ENCODE measurements around the gene TGFA. TPM values are rescaled to one million over a fixed set of nuclear protein-coding genes. Genes with fewer than 3 reads are reported as not detected.

Gene TGFA
- total and polyA plus RNA-seq, 2 experiments from 2014 or later = 1.4 to 6.5 TPM

- Histone ChIP-seq H3K27me3 (ENCODE audit: insufficient read depth) (peaks cover 4% of the 10 kb centered on the region; the same call in 1 of the 2 replicates), H3K9me2 (ENCODE audit: insufficient read depth) (peaks cover 4% of the 10 kb centered on the region; the same call in 1 of the 2 replicates), H3K36me3 (ENCODE audit: insufficient read depth) (no peaks in the 10 kb centered on the region), H2AFZ (peak overlapping the region; percentile 72), H4K20me1 (replicated peaks; ENCODE audit: insufficient read depth) (no peaks in the 10 kb centered on the region), H3K27ac (ENCODE audit: low read depth) (no peak overlapping the region), H3K4me3 (no peak overlapping the region), H3K79me2 (replicated peaks; ENCODE audit: insufficient read depth) (no peaks in the 10 kb centered on the region), H3K4me1 (ENCODE audit: insufficient read depth) (no peaks in the 10 kb centered on the region), H3F3A (replicated peaks; ENCODE audit: low read depth) (no peaks in the 10 kb centered on the region), H3K4me2 (no peak overlapping the region)
- Mint-ChIP-seq H3K9me3 (no peaks in the 10 kb centered on the region; the same call in 2 of the 3 replicates), H3K36me3 (ENCODE audit: low read depth) (no peaks in the 10 kb centered on the region), H3K4me1 (peaks cover 3% of the 10 kb centered on the region; the same call in 1 of the 3 replicates), H3K4me3 (no peak overlapping the region), H3K27me3 (ENCODE audit: insufficient read depth, low read depth, poor library complexity) (peaks cover 14% of the 10 kb centered on the region), H3K27ac (peak overlapping the region; percentile 71)
- ATAC-seq (no peak), DNase-seq (ENCODE audit: low spot score) (peak; percentile 44)
- TF ChIP-seq, protein P1, sequence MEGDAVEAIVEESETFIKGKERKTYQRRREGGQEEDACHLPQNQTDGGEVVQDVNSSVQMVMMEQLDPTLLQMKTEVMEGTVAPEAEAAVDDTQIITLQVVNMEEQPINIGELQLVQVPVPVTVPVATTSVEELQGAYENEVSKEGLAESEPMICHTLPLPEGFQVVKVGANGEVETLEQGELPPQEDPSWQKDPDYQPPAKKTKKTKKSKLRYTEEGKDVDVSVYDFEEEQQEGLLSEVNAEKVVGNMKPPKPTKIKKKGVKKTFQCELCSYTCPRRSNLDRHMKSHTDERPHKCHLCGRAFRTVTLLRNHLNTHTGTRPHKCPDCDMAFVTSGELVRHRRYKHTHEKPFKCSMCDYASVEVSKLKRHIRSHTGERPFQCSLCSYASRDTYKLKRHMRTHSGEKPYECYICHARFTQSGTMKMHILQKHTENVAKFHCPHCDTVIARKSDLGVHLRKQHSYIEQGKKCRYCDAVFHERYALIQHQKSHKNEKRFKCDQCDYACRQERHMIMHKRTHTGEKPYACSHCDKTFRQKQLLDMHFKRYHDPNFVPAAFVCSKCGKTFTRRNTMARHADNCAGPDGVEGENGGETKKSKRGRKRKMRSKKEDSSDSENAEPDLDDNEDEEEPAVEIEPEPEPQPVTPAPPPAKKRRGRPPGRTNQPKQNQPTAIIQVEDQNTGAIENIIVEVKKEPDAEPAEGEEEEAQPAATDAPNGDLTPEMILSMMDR (conservative IDR thresholded peaks at IDR 0.05; ENCODE audit: low read depth in 2 of 2) = peak; percentile 13 to 31; a peak in 2 of 4 replicates
- TF ChIP-seq ZNF331 (CRISPR knock-in tag; IDR thresholded peaks at IDR 0.05; ENCODE audit: low read depth) = no peak
These were observed 150.2 kb downstream of the TGFA start for GRCh38 chr2:70403267-70404053.

GRCh38 chr2:70400539-70400938, 153.1 kb downstream of the TGFA start:
- Histone ChIP-seq H3K4me3 (no peak overlapping the region), H3K4me2 (no peak overlapping the region), H3K27ac (ENCODE audit: low read depth) (no peak overlapping the region), H4K20me1 (replicated peaks; ENCODE audit: insufficient read depth) (no peaks in the 10 kb centered on the region), H3K9me2 (ENCODE audit: insufficient read depth) (peaks cover 4% of the 10 kb centered on the region; the same call in 1 of the 2 replicates), H3K79me2 (replicated peaks; ENCODE audit: insufficient read depth) (no peaks in the 10 kb centered on the region), H2AFZ (no peak overlapping the region), H3K36me3 (ENCODE audit: insufficient read depth) (no peaks in the 10 kb centered on the region), H3F3A (replicated peaks; ENCODE audit: low read depth) (no peaks in the 10 kb centered on the region), H3K27me3 (ENCODE audit: insufficient read depth) (peaks cover 17% of the 10 kb centered on the region; the same call in 1 of the 2 replicates), H3K4me1 (ENCODE audit: insufficient read depth) (no peaks in the 10 kb centered on the region)
- H3K36me3 Mint-ChIP-seq (ENCODE audit: low read depth) = no peaks in the 10 kb centered on the region
- no peak for ATAC-seq
- peaks cover 13% of the 10 kb centered on the region for H3K27me3 Mint-ChIP-seq (ENCODE audit: insufficient read depth, low read depth, poor library complexity)
- H3K9me3 Mint-ChIP-seq = no peaks in the 10 kb centered on the region; the same call in 2 of the 3 replicates
- TF ChIP-seq ETS1 (IDR thresholded peaks at IDR 0.05) (no peak), ZNF331 (CRISPR knock-in tag; IDR thresholded peaks at IDR 0.05; ENCODE audit: low read depth) (no peak), EZH2phosphoT487 (IDR thresholded peaks at IDR 0.05; ENCODE audit: unreplicated experiment) (no peak)
- TF ChIP-seq, protein P1 (conservative IDR thresholded peaks at IDR 0.05; ENCODE audit: low read depth in 2 of 2) = no peak
- TF ChIP-seq, protein P2, sequence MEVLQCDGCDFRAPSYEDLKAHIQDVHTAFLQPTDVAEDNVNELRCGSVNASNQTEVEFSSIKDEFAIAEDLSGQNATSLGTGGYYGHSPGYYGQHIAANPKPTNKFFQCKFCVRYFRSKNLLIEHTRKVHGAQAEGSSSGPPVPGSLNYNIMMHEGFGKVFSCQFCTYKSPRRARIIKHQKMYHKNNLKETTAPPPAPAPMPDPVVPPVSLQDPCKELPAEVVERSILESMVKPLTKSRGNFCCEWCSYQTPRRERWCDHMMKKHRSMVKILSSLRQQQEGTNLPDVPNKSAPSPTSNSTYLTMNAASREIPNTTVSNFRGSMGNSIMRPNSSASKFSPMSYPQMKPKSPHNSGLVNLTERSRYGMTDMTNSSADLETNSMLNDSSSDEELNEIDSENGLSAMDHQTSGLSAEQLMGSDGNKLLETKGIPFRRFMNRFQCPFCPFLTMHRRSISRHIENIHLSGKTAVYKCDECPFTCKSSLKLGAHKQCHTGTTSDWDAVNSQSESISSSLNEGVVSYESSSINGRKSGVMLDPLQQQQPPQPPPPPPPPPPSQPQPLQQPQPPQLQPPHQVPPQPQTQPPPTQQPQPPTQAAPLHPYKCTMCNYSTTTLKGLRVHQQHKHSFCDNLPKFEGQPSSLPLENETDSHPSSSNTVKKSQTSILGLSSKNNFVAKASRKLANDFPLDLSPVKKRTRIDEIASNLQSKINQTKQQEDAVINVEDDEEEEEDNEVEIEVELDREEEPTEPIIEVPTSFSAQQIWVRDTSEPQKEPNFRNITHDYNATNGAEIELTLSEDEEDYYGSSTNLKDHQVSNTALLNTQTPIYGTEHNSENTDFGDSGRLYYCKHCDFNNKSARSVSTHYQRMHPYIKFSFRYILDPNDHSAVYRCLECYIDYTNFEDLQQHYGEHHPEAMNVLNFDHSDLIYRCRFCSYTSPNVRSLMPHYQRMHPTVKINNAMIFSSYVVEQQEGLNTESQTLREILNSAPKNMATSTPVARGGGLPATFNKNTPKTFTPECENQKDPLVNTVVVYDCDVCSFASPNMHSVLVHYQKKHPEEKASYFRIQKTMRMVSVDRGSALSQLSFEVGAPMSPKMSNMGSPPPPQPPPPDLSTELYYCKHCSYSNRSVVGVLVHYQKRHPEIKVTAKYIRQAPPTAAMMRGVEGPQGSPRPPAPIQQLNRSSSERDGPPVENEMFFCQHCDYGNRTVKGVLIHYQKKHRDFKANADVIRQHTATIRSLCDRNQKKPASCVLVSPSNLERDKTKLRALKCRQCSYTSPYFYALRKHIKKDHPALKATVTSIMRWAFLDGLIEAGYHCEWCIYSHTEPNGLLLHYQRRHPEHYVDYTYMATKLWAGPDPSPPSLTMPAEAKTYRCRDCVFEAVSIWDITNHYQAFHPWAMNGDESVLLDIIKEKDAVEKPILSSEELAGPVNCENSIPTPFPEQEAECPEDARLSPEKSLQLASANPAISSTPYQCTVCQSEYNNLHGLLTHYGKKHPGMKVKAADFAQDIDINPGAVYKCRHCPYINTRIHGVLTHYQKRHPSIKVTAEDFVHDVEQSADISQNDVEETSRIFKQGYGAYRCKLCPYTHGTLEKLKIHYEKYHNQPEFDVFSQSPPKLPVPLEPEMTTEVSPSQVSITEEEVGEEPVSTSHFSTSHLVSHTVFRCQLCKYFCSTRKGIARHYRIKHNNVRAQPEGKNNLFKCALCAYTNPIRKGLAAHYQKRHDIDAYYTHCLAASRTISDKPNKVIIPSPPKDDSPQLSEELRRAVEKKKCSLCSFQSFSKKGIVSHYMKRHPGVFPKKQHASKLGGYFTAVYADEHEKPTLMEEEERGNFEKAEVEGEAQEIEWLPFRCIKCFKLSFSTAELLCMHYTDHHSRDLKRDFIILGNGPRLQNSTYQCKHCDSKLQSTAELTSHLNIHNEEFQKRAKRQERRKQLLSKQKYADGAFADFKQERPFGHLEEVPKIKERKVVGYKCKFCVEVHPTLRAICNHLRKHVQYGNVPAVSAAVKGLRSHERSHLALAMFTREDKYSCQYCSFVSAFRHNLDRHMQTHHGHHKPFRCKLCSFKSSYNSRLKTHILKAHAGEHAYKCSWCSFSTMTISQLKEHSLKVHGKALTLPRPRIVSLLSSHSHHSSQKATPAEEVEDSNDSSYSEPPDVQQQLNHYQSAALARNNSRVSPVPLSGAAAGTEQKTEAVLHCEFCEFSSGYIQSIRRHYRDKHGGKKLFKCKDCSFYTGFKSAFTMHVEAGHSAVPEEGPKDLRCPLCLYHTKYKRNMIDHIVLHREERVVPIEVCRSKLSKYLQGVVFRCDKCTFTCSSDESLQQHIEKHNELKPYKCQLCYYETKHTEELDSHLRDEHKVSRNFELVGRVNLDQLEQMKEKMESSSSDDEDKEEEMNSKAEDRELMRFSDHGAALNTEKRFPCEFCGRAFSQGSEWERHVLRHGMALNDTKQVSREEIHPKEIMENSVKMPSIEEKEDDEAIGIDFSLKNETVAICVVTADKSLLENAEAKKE (CRISPR knock-in tag; IDR thresholded peaks at IDR 0.05) = no peak
- peaks cover 3% of the 10 kb centered on the region; the same call in 1 of the 3 replicates for H3K4me1 Mint-ChIP-seq
- DNase-seq (ENCODE audit: low spot score) = no peak
- H3K4me3 Mint-ChIP-seq = no peak overlapping the region
- no peak overlapping the region for H3K27ac Mint-ChIP-seq
